Measurements from ENCODE around the gene G6PC1. TPM values are rescaled to one million over a fixed set of nuclear protein-coding genes. Genes with fewer than 3 reads are reported as not detected.
"Not testable (repeated sequence)": the region's sequence is repeated elsewhere in the genome, so short reads cannot be mapped to it uniquely, and the experiment has no call there.

The G6PC1 gene
- total RNA-seq, 4 donors from 2014 or later, result 0.06 TPM; not detected in 3

GRCh38 chr17:42913981-42914617 lies 13.5 kb downstream of the G6PC1 start:
- H3K36me3 ChIP-seq, result no peaks in the 10 kb centered on the region
- WGBS, result 98% methylated on average over 3 of the region's 3 CpGs
- no peak for TF ChIP-seq CTCF (IDR thresholded peaks at IDR 0.05)
- TF ChIP-seq POLR2AphosphoS5 (IDR thresholded peaks at IDR 0.05), result no peak
- TF ChIP-seq EP300 (IDR thresholded peaks at IDR 0.05), result no peak
- no peak for TF ChIP-seq POLR2A (IDR thresholded peaks at IDR 0.05; ENCODE audit: low read depth)
- H3K4me3 ChIP-seq, result no peak overlapping the region
- DNase-seq (ENCODE audit: extremely low spot score), result no peak
- intact Hi-C loops (cut with DNase I), result no loop called here
- peaks cover 0 to 10% (median 8%) of the 10 kb centered on the region in 4 donors for H3K4me1 ChIP-seq
- no peaks in the 10 kb centered on the region for H3K27me3 ChIP-seq
- H3K27ac ChIP-seq (replicated peaks in 1 of 4), result no peak overlapping the region
- no peaks in the 10 kb centered on the region for H3K9me3 ChIP-seq

- H3K36me3 ChIP-seq; H3K4me3 ChIP-seq; H3K9me3 ChIP-seq; H3K27me3 ChIP-seq; H3K27ac ChIP-seq (replicated peaks in 1 of 4); DNase-seq (ENCODE audit: extremely low spot score); intact Hi-C loops (cut with DNase I): not testable (repeated sequence)
- whole genome bisulfite sequencing, result 92% methylated on average over 6 of the region's 6 CpGs
- peaks cover under 1 to 22% (median 14%) of the 10 kb centered on the region in 4 donors for H3K4me1 ChIP-seq
Measured at GRCh38 chr17:42915288-42915687, 14.7 kb downstream of the G6PC1 start.

GRCh38 chr17:42916388-42917235 lies 16.0 kb downstream of the G6PC1 start:
- H3K27me3 ChIP-seq; H3K36me3 ChIP-seq; H3K27ac ChIP-seq (replicated peaks in 1 of 4); H3K4me3 ChIP-seq; DNase-seq (ENCODE audit: extremely low spot score); intact Hi-C loops (cut with DNase I); H3K9me3 ChIP-seq: not testable (repeated sequence)
- peaks cover 7 to 35% (median 27%) of the 10 kb centered on the region in 4 donors for H3K4me1 ChIP-seq
- WGBS, result 89% methylated on average over 4 of the region's 4 CpGs

GRCh38 chr17:42917236-42917603 lies 16.6 kb downstream of the G6PC1 start:
- intact Hi-C loops (cut with DNase I), result no loop called here
- no peaks in the 10 kb centered on the region for H3K27me3 ChIP-seq
- H3K4me1 ChIP-seq, result peaks cover 13 to 41% (median 33%) of the 10 kb centered on the region in 4 donors
- DNase-seq (ENCODE audit: extremely low spot score), result no peak
- WGBS, result 85% methylated on average over 8 of the region's 8 CpGs
- H3K27ac ChIP-seq (replicated peaks in 1 of 4), result no peak overlapping the region
- no peak for TF ChIP-seq POLR2AphosphoS5 (IDR thresholded peaks at IDR 0.05)
- no peak for TF ChIP-seq CTCF (IDR thresholded peaks at IDR 0.05)
- TF ChIP-seq EP300 (IDR thresholded peaks at IDR 0.05), result no peak
- TF ChIP-seq POLR2A (IDR thresholded peaks at IDR 0.05; ENCODE audit: low read depth), result no peak
- no peaks in the 10 kb centered on the region for H3K9me3 ChIP-seq
- H3K36me3 ChIP-seq, result no peaks in the 10 kb centered on the region
- H3K4me3 ChIP-seq, result no peak overlapping the region

GRCh38 chr17:42918902-42919521 lies 18.4 kb downstream of the G6PC1 start:
- DNase-seq (ENCODE audit: extremely low spot score), result no peak
- H3K36me3 ChIP-seq, result no peaks in the 10 kb centered on the region
- peak overlapping the region in 3 of 4 donors; percentile 10 to 27 (median 21) for H3K27ac ChIP-seq (replicated peaks in 1 of 4)
- H3K27me3 ChIP-seq, result no peaks in the 10 kb centered on the region
- H3K4me3 ChIP-seq, result no peak overlapping the region
- no peaks in the 10 kb centered on the region for H3K9me3 ChIP-seq
- TF ChIP-seq POLR2AphosphoS5 (IDR thresholded peaks at IDR 0.05) (no peak), CTCF (IDR thresholded peaks at IDR 0.05) (no peak), EP300 (IDR thresholded peaks at IDR 0.05) (no peak), POLR2A (IDR thresholded peaks at IDR 0.05; ENCODE audit: low read depth) (no peak)
- WGBS, result 45% methylated on average over 3 of the region's 3 CpGs
- intact Hi-C loops (cut with DNase I), result no loop called here
- H3K4me1 ChIP-seq, result peaks cover 20 to 58% (median 49%) of the 10 kb centered on the region in 4 donors

- 90% methylated on average over 10 of the region's 10 CpGs for WGBS
- H3K36me3 ChIP-seq; H3K27me3 ChIP-seq; H3K4me3 ChIP-seq; H3K9me3 ChIP-seq; DNase-seq (ENCODE audit: extremely low spot score); intact Hi-C loops (cut with DNase I): not testable (repeated sequence)
- Histone ChIP-seq H3K4me1 (peaks cover 20 to 58% (median 49%) of the 10 kb centered on the region in 4 donors), H3K27ac (replicated peaks in 1 of 4) (peak overlapping the region in 1 of 4 donors; percentile 56)
Measured at GRCh38 chr17:42919522-42920077, 19.0 kb downstream of the G6PC1 start.
